NCI-H128 (cell line): ENCODE results near the gene LOX.
"Not testable (repeated sequence)": the region's sequence is repeated elsewhere in the genome, so short reads cannot be mapped to it uniquely, and the experiment has no call there.

Source experiments
- DNase-seq: peaks from one replicate; lab custom pipeline; 2025; ENCODE audit not compliant: unreplicated experiment; lab: John Stamatoyannopoulos, UW

The LOX gene

GRCh38 chr5:122099060-122099790 lies 21.2 kb upstream of the LOX start:
- DNase-seq, result no peak

- DNase-seq, result no peak
Observed at GRCh38 chr5:122097391-122097790, 19.3 kb upstream of the LOX start.

- no peak for DNase-seq
Observed at GRCh38 chr5:122095158-122095557, 17.1 kb upstream of the LOX start.

- DNase-seq, result not testable (repeated sequence)
Observed at GRCh38 chr5:122094251-122094650, 16.2 kb upstream of the LOX start.

- DNase-seq, result no peak
Observed at GRCh38 chr5:122093415-122094180, 15.5 kb upstream of the LOX start.

GRCh38 chr5:122091936-122092600 lies 14.0 kb upstream of the LOX start:
- DNase-seq, result no peak

- no peak for DNase-seq
Observed at GRCh38 chr5:122089096-122090013, 11.3 kb upstream of the LOX start.

- no peak for DNase-seq
Observed at GRCh38 chr5:122085041-122085440, 7.0 kb upstream of the LOX start.

- DNase-seq, result no peak
Observed at GRCh38 chr5:122083535-122083934, 5.5 kb upstream of the LOX start.

GRCh38 chr5:122081541-122081940 lies 3.5 kb upstream of the LOX start:
- no peak for DNase-seq

GRCh38 chr5:122077366-122078115 lies 518 bp downstream of the LOX start:
- DNase-seq, result no peak

GRCh38 chr5:122076669-122077365 lies 1.2 kb downstream of the LOX start:
- DNase-seq, result no peak

- DNase-seq, result no peak
Observed at GRCh38 chr5:122076050-122076461, 2.0 kb downstream of the LOX start.

GRCh38 chr5:122073864-122074263 lies 4.2 kb downstream of the LOX start:
- no peak for DNase-seq

- DNase-seq, result no peak
Observed at GRCh38 chr5:122073018-122073417, 5.0 kb downstream of the LOX start.

GRCh38 chr5:122067390-122067789 lies 10.7 kb downstream of the LOX start:
- DNase-seq, result no peak

- no peak for DNase-seq
Observed at GRCh38 chr5:122064992-122065391, 13.1 kb downstream of the LOX start.

- DNase-seq, result no peak
Observed at GRCh38 chr5:122063836-122064235, 14.2 kb downstream of the LOX start.

GRCh38 chr5:122062205-122062604 lies 15.9 kb downstream of the LOX start:
- no peak for DNase-seq

- DNase-seq, result no peak
Observed at GRCh38 chr5:122056913-122057312, 21.1 kb downstream of the LOX start.
